ENCODE measurements around the gene ZDHHC11B.
"Not testable (repeated sequence)": the region's sequence is repeated elsewhere in the genome, so short reads cannot be mapped to it uniquely, and the experiment has no call there.

ZDHHC11B gene

GRCh38 chr5:801472-801871, 16.9 kb upstream of the ZDHHC11B start:
- H4K20me1 ChIP-seq (ENCODE audit: control insufficient read depth, insufficient read depth, low read depth, low read length): no peaks in the 10 kb centered on the region
- no peaks in the 10 kb centered on the region for H3K9me2 ChIP-seq (replicated peaks; ENCODE audit: control insufficient read depth, low read length)
- TF ChIP-seq CTCF (IDR thresholded peaks at IDR 0.05; ENCODE audit: low read depth, low read length, poor library complexity, severe bottlenecking) (no peak), EZH2phosphoT487 (IDR thresholded peaks at IDR 0.05; ENCODE audit: borderline replicate concordance, low read length) (no peak)

DNA sequence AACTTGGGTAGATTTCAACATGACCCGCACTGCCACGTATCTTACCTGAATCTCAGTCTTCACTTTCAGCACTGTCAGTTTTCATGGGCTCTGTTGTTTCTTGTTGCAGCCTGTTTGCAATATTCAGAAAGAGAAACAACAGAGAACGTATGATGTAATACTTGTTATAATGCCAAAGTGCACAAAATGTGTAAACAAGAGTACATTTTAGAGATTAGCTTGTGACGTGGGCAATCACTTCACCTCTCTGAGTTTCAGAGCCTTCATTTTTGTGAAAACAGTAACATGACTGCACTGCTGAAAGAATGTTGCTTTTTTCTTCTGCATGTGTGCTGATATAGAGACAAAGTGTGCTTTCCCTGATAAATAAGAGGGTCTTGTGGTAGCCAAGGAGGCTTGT, 16.5 kb upstream of the ZDHHC11B start:
- not testable (repeated sequence) for H3K36me3 ChIP-seq (ENCODE audit: control insufficient read depth, low read length); H3K79me2 ChIP-seq (ENCODE audit: control insufficient read depth, low read length); H3K9me2 ChIP-seq (replicated peaks; ENCODE audit: control insufficient read depth, low read length); H3K9me3 ChIP-seq (ENCODE audit: control insufficient read depth, insufficient read depth, low read length); H3K27me3 ChIP-seq (ENCODE audit: control insufficient read depth, low read length); H3K4me3 ChIP-seq (ENCODE audit: low read length); H4K20me1 ChIP-seq (ENCODE audit: control insufficient read depth, insufficient read depth, low read depth, low read length); H3F3A ChIP-seq (ENCODE audit: control insufficient read depth, insufficient read depth); H3K27ac ChIP-seq (ENCODE audit: low read depth, low read length); H3K4me1 ChIP-seq (ENCODE audit: control insufficient read depth, low read length); H3K4me2 ChIP-seq (ENCODE audit: low read length)

More at GRCh38 chr5:801472-801871, 16.9 kb upstream of the ZDHHC11B start:
- Histone ChIP-seq H3K79me2 (ENCODE audit: control insufficient read depth, low read length) (no peaks in the 10 kb centered on the region), H3K27me3 (ENCODE audit: control insufficient read depth, low read length) (no peaks in the 10 kb centered on the region), H3K4me3 (ENCODE audit: low read length) (no peak overlapping the region), H3K4me1 (ENCODE audit: control insufficient read depth, low read length) (no peaks in the 10 kb centered on the region), H3F3A (ENCODE audit: control insufficient read depth, insufficient read depth) (no peaks in the 10 kb centered on the region), H3K4me2 (ENCODE audit: low read length) (no peak overlapping the region), H3K9me3 (ENCODE audit: control insufficient read depth, insufficient read depth, low read length) (no peaks in the 10 kb centered on the region), H3K36me3 (ENCODE audit: control insufficient read depth, low read length) (no peaks in the 10 kb centered on the region), H3K27ac (ENCODE audit: low read depth, low read length) (no peak overlapping the region)

- H4K20me1 ChIP-seq (ENCODE audit: control insufficient read depth, insufficient read depth, low read depth, low read length); H3K4me2 ChIP-seq (ENCODE audit: low read length); H3F3A ChIP-seq (ENCODE audit: control insufficient read depth, insufficient read depth); H3K79me2 ChIP-seq (ENCODE audit: control insufficient read depth, low read length); H3K9me3 ChIP-seq (ENCODE audit: control insufficient read depth, insufficient read depth, low read length); H3K27me3 ChIP-seq (ENCODE audit: control insufficient read depth, low read length); H3K36me3 ChIP-seq (ENCODE audit: control insufficient read depth, low read length); H3K9me2 ChIP-seq (replicated peaks; ENCODE audit: control insufficient read depth, low read length); H3K4me1 ChIP-seq (ENCODE audit: control insufficient read depth, low read length); H3K4me3 ChIP-seq (ENCODE audit: low read length); H3K27ac ChIP-seq (ENCODE audit: low read depth, low read length): not testable (repeated sequence)
Observed at GRCh38 chr5:798505-799138, 14.1 kb upstream of the ZDHHC11B start.

DNA sequence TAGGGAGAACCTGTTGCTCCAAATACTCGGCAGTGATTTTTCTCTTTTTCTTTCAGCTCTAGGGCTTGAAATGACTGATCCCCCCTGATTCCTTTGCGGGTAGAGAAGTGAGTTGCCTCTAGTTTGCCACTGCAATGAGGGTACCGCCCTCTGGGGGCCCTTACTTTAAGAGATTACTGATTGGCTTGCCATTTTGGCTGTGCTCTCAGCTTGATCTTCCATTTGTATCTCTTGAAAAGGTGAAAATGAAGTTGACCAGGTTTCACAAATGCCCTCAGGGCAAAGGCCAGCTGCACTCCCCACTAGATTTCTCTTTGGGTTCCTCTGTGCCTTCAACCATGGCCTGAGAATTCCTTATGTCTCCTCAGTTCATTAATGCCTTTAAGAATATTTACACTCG, 13.5 kb upstream of the ZDHHC11B start:
- H3K79me2 ChIP-seq (ENCODE audit: control insufficient read depth, low read length); H3K4me1 ChIP-seq (ENCODE audit: control insufficient read depth, low read length); H3K9me3 ChIP-seq (ENCODE audit: control insufficient read depth, insufficient read depth, low read length); H3K27ac ChIP-seq (ENCODE audit: low read depth, low read length); H4K20me1 ChIP-seq (ENCODE audit: control insufficient read depth, insufficient read depth, low read depth, low read length); H3K4me3 ChIP-seq (ENCODE audit: low read length); H3K36me3 ChIP-seq (ENCODE audit: control insufficient read depth, low read length); H3F3A ChIP-seq (ENCODE audit: control insufficient read depth, insufficient read depth); H3K4me2 ChIP-seq (ENCODE audit: low read length); H3K9me2 ChIP-seq (replicated peaks; ENCODE audit: control insufficient read depth, low read length); H3K27me3 ChIP-seq (ENCODE audit: control insufficient read depth, low read length): not testable (repeated sequence)

DNA sequence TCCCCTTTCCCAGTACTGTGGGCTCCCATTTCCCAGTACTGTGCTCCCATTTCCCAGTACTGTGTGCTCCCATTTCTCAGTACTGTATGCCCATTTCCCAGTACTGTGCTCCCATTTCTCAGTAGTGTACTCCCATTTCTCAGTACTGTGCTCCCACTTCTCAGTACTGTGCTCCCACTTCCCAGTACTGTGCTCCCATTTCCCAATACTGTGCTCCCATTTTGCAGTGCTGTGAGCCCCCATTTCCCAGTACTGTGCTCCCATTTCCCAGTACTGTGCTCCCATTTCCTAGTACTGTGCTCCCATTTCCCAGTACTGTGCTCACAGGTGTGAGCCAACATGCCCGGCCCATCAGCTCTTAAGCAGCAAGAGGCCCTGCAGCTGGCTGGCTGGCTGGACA, 11.3 kb upstream of the ZDHHC11B start:
- H3K4me3 ChIP-seq (ENCODE audit: low read length); H3K27me3 ChIP-seq (ENCODE audit: control insufficient read depth, low read length); H3K9me2 ChIP-seq (replicated peaks; ENCODE audit: control insufficient read depth, low read length); H3F3A ChIP-seq (ENCODE audit: control insufficient read depth, insufficient read depth); H3K79me2 ChIP-seq (ENCODE audit: control insufficient read depth, low read length); H3K4me1 ChIP-seq (ENCODE audit: control insufficient read depth, low read length); H3K4me2 ChIP-seq (ENCODE audit: low read length); H4K20me1 ChIP-seq (ENCODE audit: control insufficient read depth, insufficient read depth, low read depth, low read length); H3K36me3 ChIP-seq (ENCODE audit: control insufficient read depth, low read length); H3K9me3 ChIP-seq (ENCODE audit: control insufficient read depth, insufficient read depth, low read length); H3K27ac ChIP-seq (ENCODE audit: low read depth, low read length): not testable (repeated sequence)

GRCh38 chr5:794948-795347, 10.4 kb upstream of the ZDHHC11B start:
- H3K9me2 ChIP-seq (replicated peaks; ENCODE audit: control insufficient read depth, low read length); H3K4me1 ChIP-seq (ENCODE audit: control insufficient read depth, low read length); H3K9me3 ChIP-seq (ENCODE audit: control insufficient read depth, insufficient read depth, low read length); H4K20me1 ChIP-seq (ENCODE audit: control insufficient read depth, insufficient read depth, low read depth, low read length); H3K27ac ChIP-seq (ENCODE audit: low read depth, low read length); H3K4me3 ChIP-seq (ENCODE audit: low read length); H3K27me3 ChIP-seq (ENCODE audit: control insufficient read depth, low read length); H3K79me2 ChIP-seq (ENCODE audit: control insufficient read depth, low read length); H3K36me3 ChIP-seq (ENCODE audit: control insufficient read depth, low read length); H3F3A ChIP-seq (ENCODE audit: control insufficient read depth, insufficient read depth); H3K4me2 ChIP-seq (ENCODE audit: low read length): not testable (repeated sequence)

DNA sequence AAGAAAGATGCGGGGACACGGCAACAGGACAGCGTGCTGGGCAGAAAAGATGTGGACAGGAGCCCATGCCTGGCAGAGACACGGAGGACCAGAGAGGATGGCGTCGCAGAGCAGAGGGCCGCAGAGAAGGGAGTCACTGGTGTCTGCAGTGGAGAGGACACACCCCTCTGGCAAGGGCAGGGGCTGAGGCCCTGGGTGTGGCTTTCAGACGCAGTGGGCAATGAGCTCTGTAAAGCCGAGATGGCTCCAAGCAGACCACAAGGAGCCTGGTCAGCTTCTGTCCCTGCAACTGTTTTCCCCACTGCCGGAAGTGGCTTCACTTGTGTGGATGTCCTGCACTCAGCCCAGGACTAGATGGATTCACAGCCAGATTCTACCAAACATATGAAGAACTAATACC, 4.2 kb upstream of the ZDHHC11B start:
- H3K9me2 ChIP-seq (replicated peaks; ENCODE audit: control insufficient read depth, low read length); H3K4me2 ChIP-seq (ENCODE audit: low read length); H3K9me3 ChIP-seq (ENCODE audit: control insufficient read depth, insufficient read depth, low read length); H3K4me1 ChIP-seq (ENCODE audit: control insufficient read depth, low read length); H3K36me3 ChIP-seq (ENCODE audit: control insufficient read depth, low read length); H3K4me3 ChIP-seq (ENCODE audit: low read length); H3K79me2 ChIP-seq (ENCODE audit: control insufficient read depth, low read length); H4K20me1 ChIP-seq (ENCODE audit: control insufficient read depth, insufficient read depth, low read depth, low read length); H3F3A ChIP-seq (ENCODE audit: control insufficient read depth, insufficient read depth); H3K27ac ChIP-seq (ENCODE audit: low read depth, low read length): not testable (repeated sequence)
- peaks cover 10% of the 10 kb centered on the region for H3K27me3 ChIP-seq (ENCODE audit: control insufficient read depth, low read length)

Data from DOHH2 (cell line).